HTR-8/SVneo (cell line): ENCODE results near the gene FUBP1.
"Not testable (repeated sequence)": the region's sequence is repeated elsewhere in the genome, so short reads cannot be mapped to it uniquely, and the experiment has no call there.

Experiments
- DNase-seq: peaks from one replicate; pipeline ENCODE4 v3.0.0; 2011; ENCODE audit warnings: low spot score, mixed read lengths; ENCODE audit not compliant: insufficient read length
- FAIRE-seq: peaks from 2 replicates; lab custom pipeline; 2011; peaks lifted over from hg19 to GRCh38; lab: Jason Lieb, UNC

The FUBP1 gene

GRCh38 chr1:77950873-77951272, 28.0 kb downstream of the FUBP1 start:
- FAIRE-seq (no peak), DNase-seq (no peak)

- DNase-seq = no peak
- no peak for FAIRE-seq
Measured at GRCh38 chr1:77948841-77949424, 29.9 kb downstream of the FUBP1 start.

- FAIRE-seq (no peak), DNase-seq (no peak)
Measured at GRCh38 chr1:77945345-77945744, 33.5 kb downstream of the FUBP1 start.

- no peak for FAIRE-seq
- no peak for DNase-seq
Measured at GRCh38 chr1:77942400-77943140, 36.3 kb downstream of the FUBP1 start.

- DNase-seq (no peak), FAIRE-seq (no peak)
Measured at GRCh38 chr1:77940921-77941570, 37.8 kb downstream of the FUBP1 start.

GRCh38 chr1:77938651-77939050, 40.2 kb downstream of the FUBP1 start:
- DNase-seq = no peak
- no peak for FAIRE-seq

- DNase-seq (no peak), FAIRE-seq (no peak)
Measured at GRCh38 chr1:77929806-77930205, 49.1 kb downstream of the FUBP1 start.

GRCh38 chr1:77927414-77927813, 51.5 kb downstream of the FUBP1 start:
- no peak for DNase-seq
- peak; percentile 26 for FAIRE-seq

GRCh38 chr1:77926561-77927357, 52.1 kb downstream of the FUBP1 start:
- FAIRE-seq (no peak), DNase-seq (no peak)

- DNase-seq = no peak
- no peak for FAIRE-seq
Measured at GRCh38 chr1:77925956-77926355, 52.9 kb downstream of the FUBP1 start.

- no peak for DNase-seq
- FAIRE-seq = no peak
Measured at GRCh38 chr1:77925518-77925917, 53.4 kb downstream of the FUBP1 start.

GRCh38 chr1:77918918-77919317, 60.0 kb downstream of the FUBP1 start:
- not testable (repeated sequence) for FAIRE-seq, DNase-seq

GRCh38 chr1:77910116-77910515, 68.8 kb downstream of the FUBP1 start:
- no peak for FAIRE-seq
- DNase-seq = no peak

- DNase-seq (no peak), FAIRE-seq (no peak)
Measured at GRCh38 chr1:77906624-77907023, 72.2 kb downstream of the FUBP1 start.

GRCh38 chr1:77906019-77906545, 72.8 kb downstream of the FUBP1 start:
- FAIRE-seq = no peak

GRCh38 chr1:77905603-77906002, 73.3 kb downstream of the FUBP1 start:
- DNase-seq = no peak
- no peak for FAIRE-seq

More at GRCh38 chr1:77906019-77906545, 72.8 kb downstream of the FUBP1 start:
- DNase-seq = no peak

- FAIRE-seq = no peak
- peak; percentile 28 for DNase-seq
Measured at GRCh38 chr1:77900687-77901293, 78.1 kb downstream of the FUBP1 start.

- no peak for FAIRE-seq
- DNase-seq = no peak
Measured at GRCh38 chr1:77899647-77900320, 79.1 kb downstream of the FUBP1 start.
